Endothelial cell (in vitro differentiated cells): ENCODE results near the gene GALNT9. TPM values are rescaled to one million over a fixed set of nuclear protein-coding genes. Genes with fewer than 3 reads are reported as not detected.

Experiments
- DNase-seq: peaks from one replicate; pipeline ENCODE4 v3.0.0; 2021; ENCODE audit warnings: low spot score
- H3K27ac Mint-ChIP-seq: one replicate; pipeline ENCODE4 v1.8.0; 2021; ENCODE audit warnings: mixed read lengths, inconsistent platforms; ENCODE audit not compliant: unreplicated experiment
- H3K27me3 Mint-ChIP-seq: one replicate; pipeline ENCODE4 v1.8.0; 2021; ENCODE audit warnings: mild to moderate bottlenecking, moderate library complexity, mixed read lengths, inconsistent platforms; ENCODE audit not compliant: unreplicated experiment
- H3K36me3 Mint-ChIP-seq: one replicate; pipeline ENCODE4 v1.8.0; 2021; ENCODE audit warnings: mild to moderate bottlenecking, low read depth, mixed read lengths, inconsistent platforms; ENCODE audit not compliant: unreplicated experiment
- H3K4me1 Mint-ChIP-seq: one replicate; pipeline ENCODE4 v1.8.0; 2021; ENCODE audit warnings: mild to moderate bottlenecking, mixed read lengths, inconsistent platforms; ENCODE audit not compliant: unreplicated experiment
- H3K4me3 Mint-ChIP-seq: one replicate; pipeline ENCODE4 v1.8.0; 2021; ENCODE audit warnings: mild to moderate bottlenecking, mixed read lengths, inconsistent platforms; ENCODE audit not compliant: unreplicated experiment
- H3K9me3 Mint-ChIP-seq: one replicate; pipeline ENCODE4 v1.8.0; 2021; ENCODE audit warnings: mixed read lengths, inconsistent platforms; ENCODE audit not compliant: unreplicated experiment
- total RNA-seq: library from RNA; stranded (reverse); fragmentation: NEBNext Ultra II Directional; extraction: Animal tissue kit (Norgen Biotek cat#: 25700); gene quantifications from one replicate; pipeline ENCODE4 v1.2.1, GENCODE V29; 2021; ENCODE audit not compliant: unreplicated experiment
- TF ChIP-seq, protein P1 (sequence below): fragments of 200-600 bp; sonication (generic); IDR thresholded peaks from one replicate; pipeline ENCODE4 v1.5.0; 2021; ENCODE audit warnings: antibody characterized with exemption; ENCODE audit not compliant: unreplicated experiment

GALNT9 gene
- total RNA-seq, 1 donor from 2014 or later, result not detected

- TF ChIP-seq, protein P1, sequence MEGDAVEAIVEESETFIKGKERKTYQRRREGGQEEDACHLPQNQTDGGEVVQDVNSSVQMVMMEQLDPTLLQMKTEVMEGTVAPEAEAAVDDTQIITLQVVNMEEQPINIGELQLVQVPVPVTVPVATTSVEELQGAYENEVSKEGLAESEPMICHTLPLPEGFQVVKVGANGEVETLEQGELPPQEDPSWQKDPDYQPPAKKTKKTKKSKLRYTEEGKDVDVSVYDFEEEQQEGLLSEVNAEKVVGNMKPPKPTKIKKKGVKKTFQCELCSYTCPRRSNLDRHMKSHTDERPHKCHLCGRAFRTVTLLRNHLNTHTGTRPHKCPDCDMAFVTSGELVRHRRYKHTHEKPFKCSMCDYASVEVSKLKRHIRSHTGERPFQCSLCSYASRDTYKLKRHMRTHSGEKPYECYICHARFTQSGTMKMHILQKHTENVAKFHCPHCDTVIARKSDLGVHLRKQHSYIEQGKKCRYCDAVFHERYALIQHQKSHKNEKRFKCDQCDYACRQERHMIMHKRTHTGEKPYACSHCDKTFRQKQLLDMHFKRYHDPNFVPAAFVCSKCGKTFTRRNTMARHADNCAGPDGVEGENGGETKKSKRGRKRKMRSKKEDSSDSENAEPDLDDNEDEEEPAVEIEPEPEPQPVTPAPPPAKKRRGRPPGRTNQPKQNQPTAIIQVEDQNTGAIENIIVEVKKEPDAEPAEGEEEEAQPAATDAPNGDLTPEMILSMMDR, result no peak
- Mint-ChIP-seq H3K9me3 (no peaks in the 10 kb centered on the region), H3K4me1 (no peaks in the 10 kb centered on the region), H3K27me3 (peaks cover 6% of the 10 kb centered on the region), H3K4me3 (no peak overlapping the region), H3K27ac (no peak overlapping the region), H3K36me3 (no peaks in the 10 kb centered on the region)
- no peak for DNase-seq
Observed at GRCh38 chr12:132204063-132204792, 125.2 kb downstream of the GALNT9 start.

- no peaks in the 10 kb centered on the region for H3K9me3 Mint-ChIP-seq
- H3K4me3 Mint-ChIP-seq, result no peak overlapping the region
- H3K4me1 Mint-ChIP-seq, result no peaks in the 10 kb centered on the region
- no peak for DNase-seq
- TF ChIP-seq, protein P1, result no peak
- no peak overlapping the region for H3K27ac Mint-ChIP-seq
- H3K36me3 Mint-ChIP-seq, result no peaks in the 10 kb centered on the region
- H3K27me3 Mint-ChIP-seq, result peaks cover 6% of the 10 kb centered on the region
Observed at GRCh38 chr12:132202929-132203721, 126.3 kb downstream of the GALNT9 start.

DNA sequence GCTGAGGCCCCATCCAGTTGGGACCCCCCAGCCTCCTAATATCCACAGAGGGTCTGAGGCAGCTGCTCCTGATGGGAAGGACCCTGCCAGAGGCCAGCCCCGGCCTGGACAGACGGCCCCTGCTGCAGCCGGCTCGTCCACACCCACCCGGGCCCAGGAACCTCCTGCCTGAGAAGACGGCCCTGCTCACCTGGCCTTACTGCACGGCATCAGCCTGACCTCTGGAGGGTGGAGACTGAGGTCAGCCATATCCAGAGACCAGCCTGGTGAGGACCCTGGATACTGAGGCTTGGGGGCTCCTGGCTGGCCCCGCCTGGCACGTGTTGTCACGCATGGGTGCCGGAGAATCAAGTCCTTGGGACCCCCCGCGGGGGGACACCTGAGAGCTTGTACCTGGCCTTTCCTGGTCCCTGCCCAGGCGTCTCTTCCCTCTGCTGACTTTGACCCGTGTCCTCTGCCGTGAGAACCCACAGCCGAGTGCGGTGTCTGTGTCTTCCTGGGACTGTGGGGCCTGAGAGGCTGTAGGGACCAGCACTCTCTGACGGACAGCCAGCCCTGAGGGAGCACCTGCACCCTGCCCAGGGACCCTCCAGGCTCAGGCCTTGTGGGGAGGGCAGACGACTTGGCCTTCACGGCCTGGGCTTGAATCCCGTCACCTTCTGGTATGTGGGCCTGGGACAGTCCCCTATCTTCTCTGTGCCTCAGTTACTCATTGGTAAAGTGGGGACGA lies 127.8 kb downstream of the GALNT9 start:
- no peak for DNase-seq
- Mint-ChIP-seq H3K27me3 (peaks cover 6% of the 10 kb centered on the region), H3K4me1 (no peaks in the 10 kb centered on the region), H3K9me3 (no peaks in the 10 kb centered on the region), H3K27ac (no peak overlapping the region), H3K4me3 (no peak overlapping the region), H3K36me3 (no peaks in the 10 kb centered on the region)
- TF ChIP-seq, protein P1, result no peak

GRCh38 chr12:132200800-132201199 lies 128.6 kb downstream of the GALNT9 start:
- H3K4me3 Mint-ChIP-seq, result no peak overlapping the region
- no peaks in the 10 kb centered on the region for H3K9me3 Mint-ChIP-seq
- no peak for DNase-seq
- H3K27me3 Mint-ChIP-seq, result peaks cover 6% of the 10 kb centered on the region
- no peaks in the 10 kb centered on the region for H3K36me3 Mint-ChIP-seq
- TF ChIP-seq, protein P1, result no peak
- H3K27ac Mint-ChIP-seq, result no peak overlapping the region
- no peaks in the 10 kb centered on the region for H3K4me1 Mint-ChIP-seq
